Neural crest cell (in vitro differentiated cells): ENCODE measurements around the gene CREB5. TPM values are rescaled to one million over a fixed set of nuclear protein-coding genes. Genes with fewer than 3 reads are reported as not detected.

ENCODE experiments used
- DNase-seq: peaks from one replicate; pipeline ENCODE4 v3.0.0; 2021; ENCODE audit warnings: low read depth, mixed read lengths, low spot score
- H3K27ac Mint-ChIP-seq: one replicate; pipeline ENCODE4 v1.8.0; 2021; ENCODE audit warnings: mild to moderate bottlenecking, mixed read lengths; ENCODE audit not compliant: unreplicated experiment
- H3K27me3 Mint-ChIP-seq: 2 replicates; pipeline ENCODE4 v1.8.0; 2021; ENCODE audit warnings: low read depth, mild to moderate bottlenecking, mixed read lengths
- H3K36me3 Mint-ChIP-seq: 2 replicates; pipeline ENCODE4 v1.8.0; 2021; ENCODE audit warnings: low read depth, mild to moderate bottlenecking, mixed read lengths
- H3K4me1 Mint-ChIP-seq: 2 replicates; pipeline ENCODE4 v1.8.0; 2021; ENCODE audit warnings: mixed read lengths
- H3K4me3 Mint-ChIP-seq: one replicate; pipeline ENCODE4 v1.8.0; 2021; ENCODE audit warnings: mild to moderate bottlenecking, mixed read lengths
- H3K9me3 Mint-ChIP-seq: 2 replicates; pipeline ENCODE4 v1.8.0; 2021; ENCODE audit warnings: mixed read lengths
- CTCF ChIP-seq: fragments of 200-600 bp; sonication (generic); conservative IDR thresholded peaks from 2 replicates; pipeline ENCODE4 v1.5.0; 2021; ENCODE audit warnings: antibody characterized with exemption, mild to moderate bottlenecking
- total RNA-seq: library from RNA; stranded (reverse); gene quantifications from 2 replicates; pipeline ENCODE4 v1.2.1, GENCODE V29; 2021

CREB5 gene
- total RNA-seq, 1 donor from 2014 or later, result 8.3 TPM

DNA sequence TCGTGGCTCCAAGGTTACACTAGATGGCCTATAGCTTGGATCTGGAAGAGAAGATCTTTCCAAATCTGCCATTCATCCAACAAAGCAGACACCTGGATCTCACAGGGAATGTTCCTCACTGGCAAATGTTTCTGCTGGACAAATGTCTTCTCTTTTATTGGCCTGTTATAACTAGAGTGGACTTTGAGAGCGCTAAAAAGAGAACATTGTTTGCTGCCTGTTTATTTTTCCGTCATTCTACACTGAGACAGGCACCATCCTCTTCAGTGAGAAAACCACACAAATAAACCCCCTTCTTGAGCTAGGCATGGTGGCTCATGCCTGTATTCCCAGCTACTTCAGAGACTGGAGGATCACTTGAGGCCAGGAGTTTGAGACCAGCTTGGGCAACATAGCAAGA lies 206.9 kb downstream of the CREB5 start:
- Mint-ChIP-seq H3K27me3 (no peaks in the 10 kb centered on the region), H3K4me3 (no peak overlapping the region), H3K4me1 (no peaks in the 10 kb centered on the region), H3K27ac (no peak overlapping the region), H3K9me3 (no peaks in the 10 kb centered on the region), H3K36me3 (no peaks in the 10 kb centered on the region)
- no peak for DNase-seq
- TF ChIP-seq CTCF, result no peak

DNA sequence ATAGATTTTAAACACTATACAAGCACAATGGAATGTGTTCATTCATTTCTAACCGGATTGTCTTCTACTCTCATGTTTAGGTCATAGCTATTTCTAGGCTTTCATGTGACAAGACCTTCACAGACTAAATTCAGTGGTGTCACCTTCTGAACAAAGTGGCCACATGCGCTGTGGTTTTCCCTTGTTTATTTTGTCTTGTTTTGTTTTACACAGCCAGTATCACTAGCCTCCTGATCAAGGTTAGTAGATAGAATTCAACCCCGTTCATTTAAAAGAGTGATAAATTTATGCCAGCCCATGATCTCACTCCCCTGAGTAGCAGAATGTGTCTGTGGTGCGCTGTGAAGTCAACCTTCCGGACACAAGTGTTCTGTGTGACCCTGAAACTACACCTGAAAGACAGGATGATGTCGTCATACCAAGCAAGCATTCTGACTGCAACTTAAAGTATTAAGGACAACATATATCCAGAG lies 209.1 kb downstream of the CREB5 start:
- Mint-ChIP-seq H3K9me3 (no peaks in the 10 kb centered on the region), H3K36me3 (no peaks in the 10 kb centered on the region), H3K4me1 (no peaks in the 10 kb centered on the region), H3K4me3 (no peak overlapping the region), H3K27ac (no peak overlapping the region), H3K27me3 (no peaks in the 10 kb centered on the region)
- no peak for DNase-seq
- no peak for TF ChIP-seq CTCF

GRCh38 chr7:28623105-28623730 lies 210.9 kb downstream of the CREB5 start:
- DNase-seq, result no peak
- no peaks in the 10 kb centered on the region for H3K27me3 Mint-ChIP-seq
- no peaks in the 10 kb centered on the region for H3K36me3 Mint-ChIP-seq
- TF ChIP-seq CTCF, result no peak
- H3K9me3 Mint-ChIP-seq, result no peaks in the 10 kb centered on the region
- no peaks in the 10 kb centered on the region for H3K4me1 Mint-ChIP-seq
- H3K4me3 Mint-ChIP-seq, result no peak overlapping the region
- no peak overlapping the region for H3K27ac Mint-ChIP-seq

GRCh38 chr7:28623863-28624262 lies 211.5 kb downstream of the CREB5 start:
- DNase-seq, result no peak
- H3K4me1 Mint-ChIP-seq, result no peaks in the 10 kb centered on the region
- no peak overlapping the region for H3K27ac Mint-ChIP-seq
- no peaks in the 10 kb centered on the region for H3K27me3 Mint-ChIP-seq
- no peak overlapping the region for H3K4me3 Mint-ChIP-seq
- no peaks in the 10 kb centered on the region for H3K36me3 Mint-ChIP-seq
- H3K9me3 Mint-ChIP-seq, result no peaks in the 10 kb centered on the region
- TF ChIP-seq CTCF, result peak; percentile 49

- no peak overlapping the region for H3K4me3 Mint-ChIP-seq
- DNase-seq, result no peak
- no peak for TF ChIP-seq CTCF
- H3K4me1 Mint-ChIP-seq, result no peaks in the 10 kb centered on the region
- H3K9me3 Mint-ChIP-seq, result no peaks in the 10 kb centered on the region
- H3K36me3 Mint-ChIP-seq, result no peaks in the 10 kb centered on the region
- H3K27ac Mint-ChIP-seq, result no peak overlapping the region
- no peaks in the 10 kb centered on the region for H3K27me3 Mint-ChIP-seq
Observed at GRCh38 chr7:28625432-28625831, 213.1 kb downstream of the CREB5 start.
